ENCODE measurements around the gene ANKRD53.

The ANKRD53 gene

GRCh38 chr2:70962885-70963878 lies 15.2 kb upstream of the ANKRD53 start:
- POLR2A ChIA-PET = no interaction called here
- CTCF ChIA-PET = interaction anchor here (0.7 to 2.2 kb wide), 2 partner anchors 15 to 197 kb away, joined by 3 to 9 read pairs; no protein-coding TSS in a partner anchor
- TF ChIP-seq ZNF384 (IDR thresholded peaks at IDR 0.05) (no peak), ELF4 (IDR thresholded peaks at IDR 0.05) (no peak), LEF1 (IDR thresholded peaks at IDR 0.05; ENCODE audit: borderline replicate concordance) (no peak), BHLHE40 (IDR thresholded peaks at IDR 0.05; ENCODE audit: borderline replicate concordance) (no peak), FOXM1 (IDR thresholded peaks at IDR 0.05; ENCODE audit: borderline replicate concordance) (no peak), HDGF (IDR thresholded peaks at IDR 0.05; ENCODE audit: borderline replicate concordance) (no peak), TARDBP (IDR thresholded peaks at IDR 0.05) (no peak), FOXK2 (IDR thresholded peaks at IDR 0.05) (no peak), CTBP1 (IDR thresholded peaks at IDR 0.05; ENCODE audit: borderline replicate concordance) (no peak), FOXA1 (IDR thresholded peaks at IDR 0.05) (no peak), NFRKB (IDR thresholded peaks at IDR 0.05) (no peak), PKNOX1 (IDR thresholded peaks at IDR 0.05) (no peak), L3MBTL2 (conservative IDR thresholded peaks at IDR 0.05) (no peak), ARNT (IDR thresholded peaks at IDR 0.05) (no peak), SUZ12 (IDR thresholded peaks at IDR 0.05) (no peak), SP1 (IDR thresholded peaks at IDR 0.05) (no peak)
- DNase-seq (ENCODE audit: extremely low spot score) = no peak

- DNase-seq (ENCODE audit: extremely low spot score) = no peak
- ChIA-PET CTCF (interaction anchor here (0.7 to 2.2 kb wide), 2 partner anchors 16 to 198 kb away, joined by 3 to 9 read pairs; no protein-coding TSS in a partner anchor), POLR2A (interaction anchor here (0.8 kb wide), 1 partner anchor 16 kb away, joined by 3 read pairs; no protein-coding TSS in a partner anchor)
- TF ChIP-seq NFRKB (IDR thresholded peaks at IDR 0.05) = no peak
- no peak for TF ChIP-seq ELF4 (IDR thresholded peaks at IDR 0.05)
- no peak for TF ChIP-seq PKNOX1 (IDR thresholded peaks at IDR 0.05)
- TF ChIP-seq LEF1 (IDR thresholded peaks at IDR 0.05; ENCODE audit: borderline replicate concordance) = no peak
- TF ChIP-seq FOXA1 (IDR thresholded peaks at IDR 0.05) = no peak
These were observed 14.3 kb upstream of the ANKRD53 start for GRCh38 chr2:70964133-70964532.

GRCh38 chr2:70964596-70965386 lies 13.6 kb upstream of the ANKRD53 start:
- ChIA-PET CTCF (interaction anchor here (2.2 kb wide), 1 partner anchor 16 kb away, joined by 9 read pairs; no protein-coding TSS in a partner anchor), POLR2A (interaction anchor here (0.8 kb wide), 1 partner anchor 16 kb away, joined by 3 read pairs; no protein-coding TSS in a partner anchor)
- TF ChIP-seq ELF4 (IDR thresholded peaks at IDR 0.05) (no peak), CTBP1 (IDR thresholded peaks at IDR 0.05; ENCODE audit: borderline replicate concordance) (no peak), SUZ12 (IDR thresholded peaks at IDR 0.05) (no peak), NFRKB (IDR thresholded peaks at IDR 0.05) (no peak), FOXK2 (IDR thresholded peaks at IDR 0.05) (no peak), BHLHE40 (IDR thresholded peaks at IDR 0.05; ENCODE audit: borderline replicate concordance) (no peak), LEF1 (IDR thresholded peaks at IDR 0.05; ENCODE audit: borderline replicate concordance) (no peak), ARNT (IDR thresholded peaks at IDR 0.05) (no peak), TARDBP (IDR thresholded peaks at IDR 0.05) (no peak), HDGF (IDR thresholded peaks at IDR 0.05; ENCODE audit: borderline replicate concordance) (no peak), FOXA1 (IDR thresholded peaks at IDR 0.05) (no peak), SP1 (IDR thresholded peaks at IDR 0.05) (no peak), ZNF384 (IDR thresholded peaks at IDR 0.05) (no peak), PKNOX1 (IDR thresholded peaks at IDR 0.05) (no peak), FOXM1 (IDR thresholded peaks at IDR 0.05; ENCODE audit: borderline replicate concordance) (no peak), L3MBTL2 (conservative IDR thresholded peaks at IDR 0.05) (no peak)
- no peak for DNase-seq (ENCODE audit: extremely low spot score)

GRCh38 chr2:70965506-70965905 lies 12.9 kb upstream of the ANKRD53 start:
- ChIA-PET CTCF (interaction anchor here (0.6 kb wide), 1 partner anchor 178 kb away, joined by 3 read pairs; no protein-coding TSS in a partner anchor), POLR2A (no interaction called here)

More at GRCh38 chr2:70965506-70965905, 12.9 kb upstream of the ANKRD53 start:
- DNase-seq (ENCODE audit: extremely low spot score) = no peak
- no peak for TF ChIP-seq ZNF384 (IDR thresholded peaks at IDR 0.05)
- TF ChIP-seq LEF1 (IDR thresholded peaks at IDR 0.05; ENCODE audit: borderline replicate concordance) = no peak
- TF ChIP-seq TARDBP (IDR thresholded peaks at IDR 0.05) = no peak
- TF ChIP-seq SP1 (IDR thresholded peaks at IDR 0.05) = no peak
- no peak for TF ChIP-seq FOXK2 (IDR thresholded peaks at IDR 0.05)
- TF ChIP-seq FOXA1 (IDR thresholded peaks at IDR 0.05) = no peak
- TF ChIP-seq SUZ12 (IDR thresholded peaks at IDR 0.05) = no peak
- TF ChIP-seq FOXM1 (IDR thresholded peaks at IDR 0.05; ENCODE audit: borderline replicate concordance) = no peak
- TF ChIP-seq CTBP1 (IDR thresholded peaks at IDR 0.05; ENCODE audit: borderline replicate concordance) = no peak
- TF ChIP-seq ELF4 (IDR thresholded peaks at IDR 0.05) = no peak
- no peak for TF ChIP-seq BHLHE40 (IDR thresholded peaks at IDR 0.05; ENCODE audit: borderline replicate concordance)
- TF ChIP-seq L3MBTL2 (conservative IDR thresholded peaks at IDR 0.05) = no peak
- TF ChIP-seq ARNT (IDR thresholded peaks at IDR 0.05) = no peak
- TF ChIP-seq HDGF (IDR thresholded peaks at IDR 0.05; ENCODE audit: borderline replicate concordance) = no peak
- TF ChIP-seq PKNOX1 (IDR thresholded peaks at IDR 0.05) = no peak
- TF ChIP-seq NFRKB (IDR thresholded peaks at IDR 0.05) = no peak
